WTC11 (cell line): Measurements from ENCODE around the gene SLC4A8. TPM values are rescaled to one million over a fixed set of nuclear protein-coding genes. Genes with fewer than 3 reads are reported as not detected.

Source experiments
- ATAC-seq: fragments of 200-7000 bp; cut with Tn5 transposase; 2 replicates; pipeline ENCODE4 v1.10.0; 2021; ENCODE audit warnings: mild to moderate bottlenecking, moderate library complexity
- CTCF ChIA-PET: fragments of 300-600 bp; sonication (Branson Sonifier 250); formaldehyde crosslinking; loops from one replicate; lab custom pipeline; 2021; ENCODE audit warnings: antibody characterized with exemption; lab: Charles Lee
- POLR2A ChIA-PET: fragments of 350-600 bp; sonication (Branson Sonifier 250); formaldehyde crosslinking; loops from one replicate; lab custom pipeline; 2021; ENCODE audit warnings: antibody characterized with exemption; lab: Charles Lee
- DNase-seq: peaks from one replicate; pipeline ENCODE4 v3.0.0; 2021; ENCODE audit warnings: low spot score
- H3K27ac Mint-ChIP-seq: 2 replicates; pipeline ENCODE4 v1.8.0; 2021; ENCODE audit warnings: mixed read lengths
- H3K27me3 Mint-ChIP-seq: 2 replicates; pipeline ENCODE4 v1.8.0; 2021; ENCODE audit warnings: low read depth, mild to moderate bottlenecking, moderate library complexity, mixed read lengths
- H3K36me3 Mint-ChIP-seq: 2 replicates; pipeline ENCODE4 v1.8.0; 2021; ENCODE audit warnings: mixed read lengths
- H3K4me1 Mint-ChIP-seq: 2 replicates; pipeline ENCODE4 v1.8.0; 2022; ENCODE audit warnings: mixed read lengths
- H3K4me3 Mint-ChIP-seq: 2 replicates; pipeline ENCODE4 v1.8.0; 2021; ENCODE audit warnings: mild to moderate bottlenecking, moderate library complexity, mixed read lengths
- H3K9me3 Mint-ChIP-seq: 2 replicates; pipeline ENCODE4 v1.8.0; 2021; ENCODE audit warnings: mixed read lengths
- ARID4B ChIP-seq: sonication (generic); formaldehyde crosslinking; IDR thresholded peaks from 2 replicates; pipeline ENCODE4 v1.8.0; 2023; ENCODE audit warnings: missing genetic modification reagents, mild to moderate bottlenecking, borderline replicate concordance
- ATF1 ChIP-seq: sonication (generic); formaldehyde crosslinking; IDR thresholded peaks from 2 replicates; pipeline ENCODE4 v1.8.1; 2023; ENCODE audit warnings: mild to moderate bottlenecking, moderate library complexity, missing genetic modification reagents
- ATF2 ChIP-seq: sonication (generic); formaldehyde crosslinking; IDR thresholded peaks from 2 replicates; pipeline ENCODE4 v1.8.1; 2022; ENCODE audit warnings: low read depth, missing genetic modification reagents, borderline replicate concordance
- FOXP1 ChIP-seq: sonication (generic); formaldehyde crosslinking; IDR thresholded peaks from 2 replicates; pipeline ENCODE4 v1.8.0; 2022; ENCODE audit warnings: missing genetic modification reagents, mild to moderate bottlenecking, moderate library complexity, borderline replicate concordance
- GTF2I ChIP-seq: fragments of 250-450 bp; sonication (Bioruptor Pico); conservative IDR thresholded peaks from 2 replicates; pipeline ENCODE4 v1.4.0; 2021; ENCODE audit warnings: mild to moderate bottlenecking
- HMGXB4 ChIP-seq: sonication (generic); formaldehyde crosslinking; IDR thresholded peaks from 2 replicates; pipeline ENCODE4 v1.8.1; 2023; ENCODE audit warnings: mild to moderate bottlenecking, moderate library complexity, missing genetic modification reagents
- JUN ChIP-seq: sonication (generic); formaldehyde crosslinking; IDR thresholded peaks from 2 replicates; pipeline ENCODE4 v1.8.0; 2023; ENCODE audit warnings: mild to moderate bottlenecking, missing genetic modification reagents
- MLX ChIP-seq: sonication (generic); formaldehyde crosslinking; IDR thresholded peaks from 2 replicates; pipeline ENCODE4 v1.8.1; 2023; ENCODE audit warnings: mild to moderate bottlenecking, missing genetic modification reagents, moderate library complexity
- MXD4 ChIP-seq: fragments of 250-450 bp; sonication (Bioruptor Pico); IDR thresholded peaks from 2 replicates; pipeline ENCODE4 v1.8.0; 2021; ENCODE audit warnings: mild to moderate bottlenecking, moderate library complexity, borderline replicate concordance
- MYBL2 ChIP-seq: sonication (generic); formaldehyde crosslinking; IDR thresholded peaks from 2 replicates; pipeline ENCODE4 v1.8.1; 2023; ENCODE audit warnings: mild to moderate bottlenecking, moderate library complexity, missing genetic modification reagents
- NFYB ChIP-seq: sonication (generic); formaldehyde crosslinking; conservative IDR thresholded peaks from 2 replicates; pipeline ENCODE4 v1.8.0; 2022; ENCODE audit warnings: low read depth, missing genetic modification reagents
- OVOL2 ChIP-seq: fragments of 250-450 bp; sonication (Bioruptor Pico); IDR thresholded peaks from 2 replicates; pipeline ENCODE4 v1.9.0; 2021; ENCODE audit warnings: mild to moderate bottlenecking, borderline replicate concordance
- RORB ChIP-seq: fragments of 250-450 bp; sonication (Bioruptor Pico); IDR thresholded peaks from 2 replicates; pipeline ENCODE4 v1.9.0; 2021; ENCODE audit warnings: mild to moderate bottlenecking
- SOX15 ChIP-seq: fragments of 250-450 bp; sonication (Bioruptor Pico); IDR thresholded peaks from 2 replicates; pipeline ENCODE4 v1.9.0; 2021; ENCODE audit warnings: mild to moderate bottlenecking
- ZBTB43 ChIP-seq: sonication (generic); formaldehyde crosslinking; IDR thresholded peaks from 2 replicates; pipeline ENCODE4 v1.8.1; 2023; ENCODE audit warnings: mild to moderate bottlenecking, missing genetic modification reagents
- ZNF121 ChIP-seq: sonication (generic); formaldehyde crosslinking; IDR thresholded peaks from 2 replicates; pipeline ENCODE4 v1.8.0; 2023; ENCODE audit warnings: missing genetic modification reagents
- ZNF219 ChIP-seq: sonication (generic); formaldehyde crosslinking; IDR thresholded peaks from 2 replicates; pipeline ENCODE4 v1.8.0; 2023; ENCODE audit warnings: missing genetic modification reagents, mild to moderate bottlenecking, borderline replicate concordance
- ZNF532 ChIP-seq: fragments of 250-450 bp; sonication (Bioruptor Pico); IDR thresholded peaks from 2 replicates; pipeline ENCODE4 v1.9.0; 2021; ENCODE audit warnings: mild to moderate bottlenecking, borderline replicate concordance
- total RNA-seq: library from RNA; stranded (reverse); gene quantifications from 3 replicates; pipeline ENCODE4 v1.2.3, GENCODE V29; 2021

Gene SLC4A8
- total RNA-seq, 1 experiment from 2014 or later = 16.9 TPM

- Mint-ChIP-seq H3K4me3 (no peak overlapping the region), H3K36me3 (peaks cover 3% of the 10 kb centered on the region; the same call in 1 of the 2 replicates), H3K27me3 (no peaks in the 10 kb centered on the region), H3K4me1 (peaks cover 23% of the 10 kb centered on the region), H3K27ac (no peak overlapping the region), H3K9me3 (peaks cover 7% of the 10 kb centered on the region)
- POLR2A ChIA-PET = no interaction called here
- TF ChIP-seq HMGXB4 (no peak), RORB (CRISPR knock-in tag) (no peak), ATF1 (CRISPR knock-in tag) (no peak), ARID4B (CRISPR knock-in tag) (no peak), OVOL2 (CRISPR knock-in tag) (no peak), ZNF121 (no peak), ZNF532 (CRISPR knock-in tag) (no peak), SOX15 (no peak), MXD4 (CRISPR knock-in tag) (no peak), FOXP1 (no peak), NFYB (no peak), JUN (CRISPR knock-in tag) (no peak), ZNF219 (CRISPR knock-in tag) (no peak), GTF2I (CRISPR knock-in tag) (no peak), ATF2 (CRISPR knock-in tag) (no peak), MYBL2 (CRISPR knock-in tag) (no peak), MLX (CRISPR knock-in tag) (no peak), ZBTB43 (CRISPR knock-in tag) (no peak)
- CTCF ChIA-PET = no interaction called here
- ATAC-seq (no peak), DNase-seq (no peak)
These were observed 9.7 kb downstream of the SLC4A8 start for GRCh38 chr12:51434305-51434704.
